NCI-H748 treated with DMSO at 0.1 percent for 48 hours (cell line): ENCODE data around the gene ZNF674.
A peak's percentile ranks its signal among the peaks of the same experiment; 100 is the strongest.

ENCODE experiments used
- DNase-seq: peaks from one replicate; lab custom pipeline; 2025; lab: John Stamatoyannopoulos, UW

Gene ZNF674

DNA sequence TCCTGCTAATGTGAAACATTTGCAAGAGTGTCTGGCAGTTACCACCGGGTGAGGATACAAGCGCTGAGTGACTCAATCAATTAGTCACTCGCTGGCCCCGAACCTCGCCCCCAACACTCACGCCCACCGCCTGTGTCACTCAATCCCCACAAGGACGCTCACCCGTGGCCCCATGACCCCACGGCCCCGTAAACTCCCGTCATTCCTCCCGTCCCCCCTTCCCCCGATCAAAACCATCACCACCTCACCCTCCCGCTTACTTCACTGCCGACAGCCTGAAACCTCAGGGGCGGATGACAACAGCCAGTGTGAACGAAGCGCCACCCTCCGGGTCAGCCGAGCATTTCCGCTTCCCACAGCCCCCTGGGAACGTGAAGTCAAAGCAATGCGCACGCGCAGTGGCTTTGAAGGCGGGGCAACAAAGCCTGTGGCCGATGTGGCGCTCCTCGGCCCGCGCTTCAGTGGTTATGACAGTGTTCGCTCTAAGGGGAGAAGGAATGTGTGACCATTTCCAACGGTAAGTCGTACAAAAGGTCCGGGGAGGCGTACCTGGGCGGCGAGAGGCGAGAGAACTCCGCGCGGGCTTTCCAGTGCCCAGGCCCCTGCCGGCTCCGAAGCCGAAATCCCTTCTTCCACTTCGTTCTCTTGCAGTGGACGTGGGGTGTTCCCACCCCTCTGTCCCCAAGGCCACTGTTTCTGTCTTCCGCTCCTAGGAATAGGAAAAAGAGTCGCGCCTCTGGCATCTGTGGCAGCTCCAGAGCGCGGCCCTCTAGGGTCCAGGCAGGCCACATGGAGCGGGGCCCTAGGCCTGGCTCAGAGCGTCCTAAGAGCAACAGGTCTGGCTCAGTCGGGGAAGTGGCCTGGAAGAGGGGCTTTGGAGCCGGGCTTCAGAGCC, at the start of gene ZNF674:
TSS of gene ZNF674 (minus strand) at position 311 of the 895 bp plus-strand sequence. CDS start 3,334 bp downstream, outside the sequence.
- DNase-seq: peak; percentile 72

- DNase-seq: no peak
These were observed 44.9 kb upstream of the ZNF674 start for GRCh38 chrX:46589977-46590723.

DNA sequence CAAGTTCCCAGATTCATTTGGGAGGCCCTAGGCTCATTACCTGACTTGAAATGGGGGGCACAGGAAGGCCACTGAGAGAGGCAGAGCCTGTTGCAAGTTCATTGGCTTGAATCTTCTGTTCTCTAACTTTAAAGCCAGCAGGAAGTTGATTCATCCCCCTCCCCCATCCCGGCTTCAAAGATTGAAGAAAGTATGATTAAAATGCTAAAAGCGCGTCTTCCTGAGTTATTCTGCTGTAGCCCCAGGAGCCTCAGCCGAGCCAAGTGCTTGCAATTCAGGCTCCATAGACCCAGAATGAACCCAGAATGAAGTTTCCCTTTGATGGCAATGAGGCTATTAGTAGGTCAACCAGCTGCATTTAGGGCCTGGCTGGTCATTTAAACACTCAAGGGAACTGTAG, 43.0 kb upstream of the ZNF674 start:
- DNase-seq: no peak

GRCh38 chrX:46587753-46588171, 42.5 kb upstream of the ZNF674 start:
- DNase-seq: no peak

DNA sequence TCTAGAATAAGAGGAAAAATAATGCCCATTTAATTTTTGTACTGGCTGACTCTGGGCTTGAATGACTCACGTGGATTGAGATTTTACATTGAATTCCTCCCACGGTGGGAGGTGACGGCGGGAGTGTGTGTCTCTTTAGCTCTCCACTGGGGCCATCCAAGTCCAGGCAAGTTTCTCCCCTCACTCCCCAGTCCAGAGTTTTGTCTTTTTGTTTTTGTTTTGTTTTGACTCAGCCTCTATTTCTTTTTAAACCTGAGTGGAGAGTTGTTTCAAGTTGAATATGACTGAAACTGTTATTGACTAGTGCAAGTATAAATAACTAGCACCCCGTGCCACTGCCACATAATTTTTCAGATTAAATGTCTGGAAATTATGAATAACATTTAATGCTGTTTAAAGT, 41.9 kb upstream of the ZNF674 start:
- DNase-seq: no peak

DNA sequence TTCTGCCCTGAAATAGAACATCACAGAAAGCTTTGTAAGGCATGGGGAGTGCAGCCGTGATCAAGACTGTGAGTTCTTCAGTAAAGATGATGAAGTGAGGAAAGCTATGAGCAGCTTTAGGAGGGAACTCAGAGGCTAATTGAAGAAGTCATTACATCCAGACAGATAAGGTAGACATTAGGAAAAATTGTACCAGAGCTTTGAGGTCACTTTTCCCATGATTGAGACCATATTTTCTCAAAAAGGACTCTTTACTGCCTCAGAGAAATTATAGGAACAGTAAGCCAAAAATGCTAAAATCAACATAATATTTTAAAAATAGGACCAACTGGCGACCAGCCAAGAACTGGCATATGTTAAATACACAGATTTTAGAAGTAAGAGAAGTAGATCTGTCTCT, 39.5 kb upstream of the ZNF674 start:
- no peak for DNase-seq

DNA sequence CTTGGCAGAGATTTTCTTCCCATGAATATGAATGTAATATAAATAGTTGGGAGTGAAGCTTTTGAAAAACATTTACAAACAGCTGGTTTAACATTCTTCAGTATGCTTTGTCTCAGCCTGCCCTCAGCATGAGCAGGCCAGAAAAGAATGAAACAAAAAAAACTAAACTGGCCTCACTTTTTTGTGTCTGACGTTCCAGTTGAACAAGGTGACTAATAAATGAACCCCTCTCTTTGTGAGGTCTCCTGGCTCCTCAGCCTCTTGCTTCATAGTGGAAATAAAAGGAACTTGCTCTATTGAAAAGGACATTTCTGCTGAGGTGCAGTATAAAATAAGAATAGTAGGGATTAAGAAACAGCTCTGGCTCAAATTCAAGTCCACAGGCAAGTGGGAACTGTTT, 37.7 kb upstream of the ZNF674 start:
- no peak for DNase-seq

- DNase-seq: no peak
These were observed 37.1 kb upstream of the ZNF674 start for GRCh38 chrX:46582325-46582724.

GRCh38 chrX:46580613-46581012, 35.4 kb upstream of the ZNF674 start:
- DNase-seq: no peak

GRCh38 chrX:46579250-46579649, 34.0 kb upstream of the ZNF674 start:
- DNase-seq: no peak

DNA sequence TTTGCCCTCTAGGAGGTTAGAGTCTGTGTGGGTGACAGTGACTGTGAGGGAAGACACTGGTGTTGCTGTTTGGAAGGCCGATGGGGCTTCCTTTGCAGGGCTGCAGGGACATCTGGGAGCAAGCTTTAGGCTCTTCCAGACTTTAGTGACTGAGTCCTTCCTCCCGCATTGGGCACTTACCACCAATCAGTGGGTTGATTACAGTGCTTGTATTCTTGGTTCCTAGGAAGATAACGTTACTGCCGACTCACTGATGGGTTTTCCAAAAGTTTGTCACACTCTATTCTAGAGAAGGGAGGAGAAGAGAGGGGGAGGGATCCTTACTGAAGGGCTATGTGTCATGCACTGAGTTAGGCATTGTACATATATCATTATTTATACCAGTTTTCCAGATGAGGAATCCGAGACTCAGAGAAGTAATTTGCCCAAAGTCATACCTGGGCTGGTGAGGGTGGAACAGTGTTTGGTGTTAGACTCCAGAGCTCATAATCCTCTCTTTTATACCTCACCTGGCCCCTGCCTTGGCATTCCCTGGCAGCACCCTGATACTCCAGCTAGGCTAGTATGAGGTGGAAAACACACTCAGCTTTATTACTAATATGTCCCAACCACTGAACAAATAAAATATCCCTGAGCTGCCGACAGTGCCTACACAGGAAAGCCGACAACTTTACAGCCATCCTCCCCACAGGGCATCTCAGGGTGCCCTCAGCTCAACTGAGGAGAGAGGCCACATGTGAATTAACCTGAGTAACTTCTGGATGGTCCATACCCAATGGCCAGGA, 32.2 kb upstream of the ZNF674 start:
- DNase-seq: no peak

- no peak for DNase-seq
These were observed 31.2 kb upstream of the ZNF674 start for GRCh38 chrX:46576458-46576857.

DNA sequence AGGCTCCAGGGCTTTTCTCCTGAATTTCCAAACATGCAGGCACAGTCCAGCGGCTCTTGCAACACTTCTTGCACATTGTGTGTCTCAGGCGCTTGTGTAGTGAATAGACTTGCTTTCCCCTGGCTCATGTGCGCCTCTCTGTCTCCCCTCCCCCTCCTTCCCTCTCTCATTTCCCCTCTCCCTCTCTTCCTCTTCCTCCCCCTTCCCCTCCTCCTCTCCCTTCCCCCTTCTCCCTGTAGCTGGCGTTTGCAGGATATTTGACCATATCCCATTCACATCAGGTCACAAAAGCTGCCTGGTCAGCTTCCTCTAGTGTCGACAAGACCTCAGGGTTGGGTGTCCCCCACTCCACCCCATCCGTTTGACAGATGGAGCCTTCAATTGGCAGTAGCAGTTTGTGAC, 30.8 kb upstream of the ZNF674 start:
- DNase-seq: no peak

- no peak for DNase-seq
These were observed 30.4 kb upstream of the ZNF674 start for GRCh38 chrX:46575586-46575985.

- DNase-seq: no peak
These were observed 29.7 kb upstream of the ZNF674 start for GRCh38 chrX:46574774-46575381.

DNA sequence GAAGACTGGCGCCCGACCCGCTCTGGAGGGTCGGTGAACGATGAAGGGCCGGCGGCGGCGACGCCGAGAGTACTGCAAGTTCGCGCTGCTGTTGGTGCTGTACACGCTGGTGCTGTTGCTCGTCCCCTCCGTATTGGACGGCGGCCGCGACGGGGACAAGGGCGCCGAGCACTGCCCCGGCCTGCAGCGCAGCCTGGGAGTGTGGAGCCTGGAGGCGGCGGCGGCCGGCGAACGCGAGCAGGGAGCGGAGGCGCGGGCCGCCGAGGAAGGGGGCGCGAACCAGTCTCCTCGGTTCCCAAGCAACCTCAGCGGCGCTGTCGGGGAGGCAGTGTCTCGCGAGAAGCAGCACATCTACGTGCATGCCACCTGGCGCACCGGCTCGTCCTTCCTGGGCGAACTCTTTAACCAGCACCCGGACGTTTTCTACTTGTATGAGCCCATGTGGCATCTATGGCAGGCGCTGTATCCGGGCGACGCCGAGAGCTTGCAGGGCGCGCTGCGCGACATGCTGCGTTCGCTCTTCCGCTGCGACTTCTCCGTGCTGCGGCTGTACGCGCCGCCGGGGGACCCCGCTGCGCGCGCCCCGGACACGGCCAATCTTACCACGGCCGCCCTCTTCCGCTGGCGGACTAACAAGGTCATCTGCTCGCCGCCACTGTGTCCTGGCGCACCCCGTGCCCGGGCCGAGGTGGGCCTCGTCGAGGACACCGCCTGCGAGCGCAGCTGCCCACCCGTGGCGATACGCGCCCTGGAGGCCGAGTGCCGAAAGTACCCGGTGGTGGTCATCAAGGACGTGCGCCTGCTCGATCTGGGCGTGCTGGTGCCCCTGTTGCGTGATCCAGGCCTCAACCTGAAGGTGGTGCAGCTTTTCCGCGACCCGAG, 28.9 kb upstream of the ZNF674 start:
- DNase-seq: peak; percentile 45

DNA sequence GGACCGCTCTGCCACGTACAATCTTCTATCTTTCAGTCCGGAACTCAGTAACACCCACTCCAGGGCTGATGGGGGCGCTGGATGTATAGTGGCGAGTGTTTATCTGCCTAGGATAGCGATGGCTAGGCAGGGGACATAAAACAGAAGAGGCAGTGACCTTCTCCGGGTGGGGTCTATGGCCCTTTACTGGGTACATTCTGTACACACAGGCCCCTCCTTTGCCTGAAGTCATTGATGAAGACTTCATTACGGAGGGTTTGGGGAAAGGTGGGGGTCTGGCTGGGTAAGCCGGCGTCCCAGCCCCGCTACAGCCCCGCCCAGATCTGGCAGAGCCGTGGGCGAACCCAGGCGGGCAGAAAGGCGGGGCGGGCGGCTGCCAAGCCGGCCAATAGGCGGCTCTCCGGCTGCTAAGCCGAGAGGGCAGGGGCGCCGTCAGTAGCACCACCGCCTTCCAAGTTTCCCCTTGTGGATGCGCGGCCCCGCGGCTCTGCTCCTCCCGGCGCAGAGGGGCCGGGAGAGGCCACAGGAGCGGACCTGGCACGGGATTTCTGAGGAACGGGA, 28.2 kb upstream of the ZNF674 start, which contains the start of gene CHST7:
TSS of gene CHST7 (plus strand) at position 435 of the 561 bp plus-strand sequence. CDS start 167 bp downstream, outside the sequence.
- DNase-seq: peak; percentile 69

GRCh38 chrX:46572340-46572936, 27.2 kb upstream of the ZNF674 start:
- DNase-seq: no peak

DNA sequence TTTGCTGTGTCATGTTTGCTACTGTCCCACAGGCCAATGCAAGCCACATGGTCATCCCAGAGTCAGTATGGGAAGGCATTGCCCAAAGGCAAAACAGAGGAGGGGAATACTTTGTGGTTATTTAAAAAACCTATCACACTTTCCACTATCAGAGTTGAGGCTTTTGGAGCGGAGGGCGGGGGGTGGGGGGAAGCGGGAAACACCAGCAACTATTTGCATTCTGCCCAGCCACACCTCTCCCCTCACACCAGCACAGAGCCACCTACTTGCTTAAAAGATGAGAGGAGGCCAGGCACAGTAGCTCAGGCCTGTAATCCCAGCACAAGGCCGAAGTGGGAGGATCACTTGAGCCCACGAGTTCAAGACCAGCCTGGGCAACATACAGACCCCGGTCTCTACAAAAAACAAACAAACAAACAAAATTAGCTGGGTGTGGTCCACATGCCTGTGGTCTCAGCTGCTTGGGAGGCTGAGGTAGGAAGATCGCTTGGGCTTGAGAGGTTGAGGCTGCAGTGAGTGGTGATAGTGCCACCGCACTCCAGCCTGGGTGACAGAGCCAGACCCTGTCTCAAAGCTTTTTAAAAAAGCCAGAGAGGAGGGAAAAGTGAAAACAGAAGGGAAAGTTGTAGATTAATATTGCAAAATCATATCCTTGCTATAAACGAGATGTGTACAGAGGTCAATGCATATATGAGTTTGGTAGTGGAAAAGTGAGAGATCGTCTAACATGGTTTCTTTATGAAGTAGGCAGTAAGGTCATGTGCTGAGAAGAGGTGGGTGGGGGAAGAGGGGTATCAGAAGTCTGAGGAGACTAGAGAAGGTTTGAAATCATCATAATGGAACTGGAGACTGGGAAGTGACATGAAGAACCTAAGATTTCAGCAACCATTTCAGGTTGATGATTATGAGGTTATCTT, 26.5 kb upstream of the ZNF674 start:
- DNase-seq: no peak
